Measurements from ENCODE around the gene BCAS4.

Gene BCAS4

DNA sequence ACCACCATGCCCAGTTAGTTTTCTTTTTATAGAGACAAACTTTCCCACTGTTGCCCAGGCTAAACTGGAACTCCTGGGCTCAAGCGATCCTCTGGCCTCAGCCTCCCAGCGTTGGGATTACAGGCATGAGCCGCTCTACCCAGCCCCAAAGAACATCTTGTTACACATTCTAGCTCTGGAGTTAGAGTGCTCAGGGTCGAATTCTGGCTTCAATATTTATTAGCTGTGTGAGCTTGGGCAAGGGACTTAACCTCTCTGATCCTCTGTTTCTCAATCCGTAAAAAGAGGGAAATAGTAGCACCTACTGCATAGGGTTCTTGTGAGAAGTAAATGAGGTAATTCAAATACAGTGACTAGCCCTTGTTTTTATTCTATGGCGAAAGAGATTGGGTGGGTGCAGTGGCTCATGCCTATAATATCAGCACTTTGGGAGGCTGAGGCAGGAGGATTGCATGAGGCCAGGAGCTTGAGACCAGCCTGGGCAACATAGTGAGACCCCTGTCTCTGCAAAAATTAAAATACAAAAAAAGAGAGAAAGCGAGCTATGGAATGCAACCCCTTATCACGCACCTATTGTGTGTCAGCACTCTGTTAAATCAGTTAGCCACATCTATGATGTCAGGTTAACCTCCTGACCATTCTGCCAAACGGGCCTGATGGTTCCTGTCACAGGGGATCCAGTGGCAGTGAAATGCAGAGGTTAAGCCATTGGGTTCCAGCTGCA lies 19.7 kb downstream of the BCAS4 start:
- DNase-seq: no peak
- TF ChIP-seq CTCF (IDR thresholded peaks at IDR 0.05; ENCODE audit: borderline replicate concordance, extremely low read depth, low read length, poor library complexity, severe bottlenecking) (no peak), EZH2 (IDR thresholded peaks at IDR 0.05; ENCODE audit: borderline replicate concordance, low read depth, low read length, severe bottlenecking) (no peak)
- H3K79me2 ChIP-seq (ENCODE audit: insufficient read depth, low read length): no peaks in the 10 kb centered on the region
- no peak overlapping the region for H3K4me3 ChIP-seq (ENCODE audit: low read depth in 1 of 2, low read length in 2 of 2)
- H3K4me1 ChIP-seq (ENCODE audit: insufficient read depth, low read length): no peaks in the 10 kb centered on the region
- H4K20me1 ChIP-seq (ENCODE audit: insufficient read depth, low read length): no peaks in the 10 kb centered on the region; the same call in 1 of the 2 replicates
- no peak overlapping the region for H3K27ac ChIP-seq (ENCODE audit: low read length)
- no peak for ATAC-seq (ENCODE audit: insufficient read depth, low read depth)
- no peak overlapping the region for H3K9ac ChIP-seq (ENCODE audit: low read depth, low read length)
- no peak overlapping the region for H2AFZ ChIP-seq (ENCODE audit: low read depth, low read length)
- H3K4me2 ChIP-seq (ENCODE audit: insufficient read depth, low read length): no peak overlapping the region
- H3K9me3 ChIP-seq (ENCODE audit: insufficient read depth, low read length, severe bottlenecking): no peaks in the 10 kb centered on the region
- H3K27me3 ChIP-seq (ENCODE audit: insufficient read depth, low read length, poor library complexity): no peaks in the 10 kb centered on the region
- no peaks in the 10 kb centered on the region for H3K36me3 ChIP-seq (ENCODE audit: insufficient read depth, low read length)

GRCh38 chr20:50815162-50815989 lies 20.5 kb downstream of the BCAS4 start:
- Histone ChIP-seq H3K9me3 (ENCODE audit: insufficient read depth, low read length, severe bottlenecking) (no peaks in the 10 kb centered on the region), H3K27ac (ENCODE audit: low read length) (no peak overlapping the region), H3K4me1 (ENCODE audit: insufficient read depth, low read length) (no peaks in the 10 kb centered on the region), H2AFZ (ENCODE audit: low read depth, low read length) (no peak overlapping the region), H3K4me3 (ENCODE audit: low read depth in 1 of 2, low read length in 2 of 2) (no peak overlapping the region), H3K9ac (ENCODE audit: low read depth, low read length) (no peak overlapping the region), H3K4me2 (ENCODE audit: insufficient read depth, low read length) (no peak overlapping the region), H3K79me2 (ENCODE audit: insufficient read depth, low read length) (no peaks in the 10 kb centered on the region), H3K27me3 (ENCODE audit: insufficient read depth, low read length, poor library complexity) (no peaks in the 10 kb centered on the region), H3K36me3 (ENCODE audit: insufficient read depth, low read length) (no peaks in the 10 kb centered on the region), H4K20me1 (ENCODE audit: insufficient read depth, low read length) (no peaks in the 10 kb centered on the region; the same call in 1 of the 2 replicates)
- DNase-seq (no peak), ATAC-seq (ENCODE audit: insufficient read depth, low read depth) (0 out of 3 replicates have a peak, but pooled peaks have one; percentile 33)
- TF ChIP-seq EZH2 (IDR thresholded peaks at IDR 0.05; ENCODE audit: borderline replicate concordance, low read depth, low read length, severe bottlenecking): no peak
- no peak for TF ChIP-seq CTCF (IDR thresholded peaks at IDR 0.05; ENCODE audit: borderline replicate concordance, extremely low read depth, low read length, poor library complexity, severe bottlenecking)

DNA sequence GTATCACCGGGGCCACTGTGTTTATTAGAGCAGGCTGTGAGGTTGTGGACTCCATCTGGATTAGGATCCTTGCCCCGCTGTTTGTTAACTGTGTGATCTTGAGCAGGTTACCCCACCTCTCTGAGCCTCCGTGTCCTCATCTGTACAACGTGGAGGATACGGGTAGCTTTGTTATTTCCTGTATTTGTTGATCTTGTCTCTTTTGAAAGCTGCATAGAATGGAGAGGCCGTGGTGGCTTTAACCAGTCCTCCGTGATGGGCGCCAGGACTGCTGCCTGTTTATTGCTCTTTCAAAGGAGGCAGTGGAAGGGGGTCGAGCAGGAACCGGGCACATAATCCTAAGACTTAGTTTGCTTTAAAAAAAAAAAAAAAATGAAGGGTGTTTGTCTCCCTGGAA lies 22.9 kb downstream of the BCAS4 start:
- H4K20me1 ChIP-seq (ENCODE audit: insufficient read depth, low read length): no peaks in the 10 kb centered on the region; the same call in 1 of the 2 replicates
- no peak overlapping the region for H3K4me2 ChIP-seq (ENCODE audit: insufficient read depth, low read length)
- H3K9me3 ChIP-seq (ENCODE audit: insufficient read depth, low read length, severe bottlenecking): no peaks in the 10 kb centered on the region
- DNase-seq: no peak
- no peak overlapping the region for H3K9ac ChIP-seq (ENCODE audit: low read depth, low read length)
- ATAC-seq (ENCODE audit: insufficient read depth, low read depth): no peak
- no peaks in the 10 kb centered on the region for H3K4me1 ChIP-seq (ENCODE audit: insufficient read depth, low read length)
- no peak overlapping the region for H3K27ac ChIP-seq (ENCODE audit: low read length)
- no peaks in the 10 kb centered on the region for H3K36me3 ChIP-seq (ENCODE audit: insufficient read depth, low read length)
- peak overlapping the region; percentile 61 for H2AFZ ChIP-seq (ENCODE audit: low read depth, low read length)
- H3K27me3 ChIP-seq (ENCODE audit: insufficient read depth, low read length, poor library complexity): no peaks in the 10 kb centered on the region
- TF ChIP-seq CTCF (IDR thresholded peaks at IDR 0.05; ENCODE audit: borderline replicate concordance, extremely low read depth, low read length, poor library complexity, severe bottlenecking) (no peak), EZH2 (IDR thresholded peaks at IDR 0.05; ENCODE audit: borderline replicate concordance, low read depth, low read length, severe bottlenecking) (no peak)
- H3K4me3 ChIP-seq (ENCODE audit: low read depth in 1 of 2, low read length in 2 of 2): no peak overlapping the region
- H3K79me2 ChIP-seq (ENCODE audit: insufficient read depth, low read length): no peaks in the 10 kb centered on the region

Data from DND-41 (cell line).